SIG-M5 (cell line): ENCODE results near the gene KCNIP1.
"Not testable (repeated sequence)": the region's sequence is repeated elsewhere in the genome, so short reads cannot be mapped to it uniquely, and the experiment has no call there.

Experiments used
- DNase-seq: peaks from one replicate; lab custom pipeline; 2025; lab: John Stamatoyannopoulos, UW

KCNIP1 gene

DNA sequence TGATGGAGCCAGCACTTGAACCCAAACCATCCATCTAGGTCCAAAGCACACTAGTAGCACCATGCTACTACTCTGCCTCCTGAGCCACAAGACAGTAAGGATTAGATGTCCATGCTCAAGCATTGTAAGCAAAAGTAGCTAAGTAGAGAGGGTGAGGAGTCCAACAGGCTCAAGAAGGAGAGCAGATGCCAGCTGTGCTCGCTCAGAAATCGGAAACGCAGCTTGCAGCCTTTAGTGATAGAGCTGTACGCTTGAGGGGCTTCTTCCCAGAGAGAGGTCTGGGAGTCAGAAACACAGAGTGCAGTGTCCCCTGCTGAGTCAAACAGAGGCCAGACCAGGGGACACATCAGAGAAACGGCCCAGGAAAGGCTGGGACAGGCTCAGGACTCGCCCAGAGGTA is 247.0 kb downstream of the KCNIP1 start:
- no peak for DNase-seq

DNA sequence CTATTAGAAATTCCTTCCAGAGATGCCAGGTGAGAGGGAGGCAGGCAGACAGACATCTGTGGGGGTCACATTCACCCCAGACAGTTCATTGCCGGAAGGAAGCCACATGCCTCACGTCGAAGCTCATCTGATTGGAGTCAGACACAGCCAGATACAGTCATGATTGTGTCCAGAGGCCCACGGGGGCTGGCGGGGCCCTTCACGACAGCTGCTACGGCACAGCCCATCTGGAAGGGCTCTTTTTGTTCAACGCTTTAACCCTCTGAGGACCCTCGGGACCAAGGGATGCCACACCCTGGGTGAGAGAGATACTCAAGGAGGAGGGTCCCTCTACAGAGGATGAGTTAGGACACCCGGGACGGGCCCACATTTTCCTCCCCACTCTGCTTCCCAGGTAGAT is 247.8 kb downstream of the KCNIP1 start:
- no peak for DNase-seq

DNA sequence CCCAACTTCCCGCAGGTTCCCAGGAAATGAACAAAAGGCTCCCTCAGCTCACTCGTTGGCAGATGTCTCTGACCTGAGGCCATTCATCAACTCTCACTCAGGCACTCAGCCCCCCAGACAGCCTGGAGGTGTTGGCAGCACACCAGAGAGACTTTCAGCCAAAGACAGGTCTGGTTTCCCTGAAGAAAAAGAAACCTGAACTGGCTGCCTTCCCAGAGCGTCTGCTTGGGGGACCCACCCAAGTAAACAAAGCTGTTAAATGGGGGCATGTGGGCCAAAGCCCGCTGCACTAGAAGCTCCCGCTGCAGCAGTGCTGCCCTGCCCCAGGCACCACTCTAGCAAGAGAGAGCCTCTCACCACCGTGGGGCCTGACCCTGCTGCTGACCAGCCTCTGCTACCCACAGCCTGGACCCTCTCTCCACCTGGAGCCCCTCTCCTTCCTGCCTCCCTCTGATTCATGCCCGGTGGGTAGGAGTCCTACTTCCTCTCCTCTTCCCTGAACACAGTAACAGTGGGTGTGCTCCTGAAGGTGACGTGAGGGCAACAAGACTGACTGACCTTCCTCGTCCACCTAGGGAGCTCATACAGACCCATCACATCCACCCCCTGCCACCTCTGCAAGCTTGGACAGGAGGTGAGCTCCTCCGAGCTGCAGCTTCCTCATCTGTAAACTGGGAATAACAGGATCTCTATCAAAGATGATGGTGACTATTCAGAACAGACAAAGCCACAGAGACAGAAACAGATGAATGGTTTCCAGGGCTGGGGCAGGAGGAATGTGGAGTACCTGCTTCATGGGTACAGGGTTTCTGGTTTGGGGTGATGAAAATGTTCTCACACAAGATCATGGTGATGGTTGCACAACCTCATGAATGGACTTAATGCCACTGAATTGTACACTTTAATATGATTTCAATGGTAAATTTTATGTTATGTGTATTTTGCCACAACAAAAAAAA is 248.7 kb downstream of the KCNIP1 start:
- DNase-seq: no peak

DNA sequence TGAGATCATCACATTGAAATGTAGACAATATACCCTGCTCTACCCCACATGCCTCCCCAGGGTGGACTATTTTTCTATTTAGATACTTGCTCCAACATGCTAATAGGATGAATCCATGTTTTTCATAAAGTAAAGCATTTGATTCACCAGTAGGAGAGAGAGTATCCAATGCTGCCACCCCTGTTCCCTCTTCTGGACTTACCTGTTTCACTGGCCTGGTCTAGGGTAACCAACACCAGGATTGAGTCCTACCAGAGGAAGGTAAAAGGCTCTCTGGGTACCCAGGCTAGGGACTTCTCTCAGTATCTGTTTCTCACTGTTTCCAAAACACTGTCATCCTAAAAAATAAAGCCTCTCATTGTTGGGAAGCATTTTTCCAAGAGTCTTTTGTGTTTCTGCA is 249.5 kb downstream of the KCNIP1 start:
- no peak for DNase-seq

DNA sequence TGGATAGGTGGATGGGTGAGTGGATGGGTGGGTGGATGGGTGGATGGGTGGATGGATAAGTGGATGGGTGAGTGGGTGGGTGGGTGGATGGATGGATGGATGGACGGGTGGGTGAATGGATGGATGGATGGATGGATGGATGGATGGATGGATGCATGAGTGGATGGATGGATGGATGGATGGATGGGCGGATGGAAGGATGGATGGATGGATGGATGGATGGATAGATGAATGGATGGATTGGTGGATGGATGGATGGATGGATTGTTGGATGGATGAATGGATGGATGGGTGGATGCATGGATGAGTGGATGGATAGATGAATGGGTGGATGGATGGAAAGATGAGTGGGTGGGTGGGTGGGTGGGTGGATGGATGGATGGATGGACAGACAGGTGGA is 250.7 kb downstream of the KCNIP1 start:
- not testable (repeated sequence) for DNase-seq

DNA sequence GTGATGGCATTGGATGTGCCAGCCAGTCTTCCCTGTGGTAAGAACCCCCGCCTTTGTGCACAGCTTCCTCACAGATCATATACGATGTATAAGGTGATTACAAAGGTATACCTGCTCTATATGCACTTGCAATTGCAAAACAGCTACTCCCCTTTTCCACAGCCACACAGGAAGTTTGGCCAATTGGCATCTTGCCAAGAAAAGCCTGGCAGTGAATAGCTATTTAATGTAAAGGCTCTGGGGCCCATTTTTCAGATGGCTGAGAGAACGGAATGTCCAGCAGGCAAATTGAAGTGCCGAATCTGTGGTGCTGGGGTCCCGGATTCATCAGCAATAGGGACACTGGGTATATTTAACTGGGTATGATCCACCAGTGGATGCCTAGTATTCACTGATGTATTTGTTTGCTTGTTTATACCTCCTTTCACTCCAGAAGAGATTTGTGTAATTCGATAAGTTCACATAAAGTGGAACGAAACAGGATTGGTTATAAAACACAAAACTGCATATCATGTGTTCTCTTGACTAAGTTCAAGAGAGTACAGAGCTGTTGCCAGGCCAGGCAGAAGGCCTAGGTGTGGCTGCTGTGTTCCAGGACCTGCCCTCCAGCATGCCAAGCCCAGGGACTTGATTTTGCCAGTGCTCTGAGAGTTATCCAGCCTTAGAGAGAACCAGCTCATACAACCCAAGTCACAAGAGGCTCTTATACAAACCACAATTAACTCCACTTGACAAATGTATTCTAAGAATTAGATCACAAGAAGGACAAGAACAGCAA is 252.0 kb downstream of the KCNIP1 start:
- DNase-seq: no peak

DNA sequence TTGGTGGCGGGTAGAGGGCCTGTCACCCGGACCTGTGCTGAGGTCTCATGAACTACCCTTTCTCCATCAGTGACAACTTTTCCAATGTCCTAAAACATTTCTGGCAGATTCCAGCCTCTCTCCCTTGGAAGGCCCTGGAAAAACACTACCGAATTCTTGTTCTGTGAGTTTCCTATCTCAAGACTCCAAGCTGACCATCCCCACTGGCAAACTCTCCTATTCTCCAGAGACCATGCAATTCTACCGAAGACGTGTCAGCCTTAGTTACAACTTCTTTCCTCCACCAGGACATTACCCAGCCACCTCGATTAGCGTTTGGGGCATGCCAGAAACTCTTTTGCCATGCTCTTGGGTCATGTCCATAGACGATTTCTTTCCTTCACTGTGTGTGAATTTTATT is 252.9 kb downstream of the KCNIP1 start:
- DNase-seq: no peak

DNA sequence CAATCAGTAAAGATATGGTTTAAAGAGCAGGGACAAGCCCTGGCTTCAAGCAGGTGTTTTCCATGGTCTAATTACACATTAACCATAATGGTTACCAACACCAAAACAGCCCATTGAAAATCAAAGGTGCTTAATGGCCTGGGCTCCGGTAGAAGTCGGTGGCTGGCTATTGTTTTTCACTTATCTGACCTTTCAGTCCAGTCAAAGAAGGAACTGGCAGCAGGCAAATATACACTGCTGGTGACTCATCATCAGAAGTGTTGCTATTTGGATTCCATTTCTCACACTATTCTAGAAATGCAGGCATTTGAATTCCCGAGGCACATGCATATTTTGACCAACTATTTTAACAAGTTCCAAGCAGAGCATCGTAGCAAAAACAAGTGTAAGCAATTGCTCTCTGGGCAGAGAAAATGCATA is 253.4 kb downstream of the KCNIP1 start:
- DNase-seq: no peak

DNA sequence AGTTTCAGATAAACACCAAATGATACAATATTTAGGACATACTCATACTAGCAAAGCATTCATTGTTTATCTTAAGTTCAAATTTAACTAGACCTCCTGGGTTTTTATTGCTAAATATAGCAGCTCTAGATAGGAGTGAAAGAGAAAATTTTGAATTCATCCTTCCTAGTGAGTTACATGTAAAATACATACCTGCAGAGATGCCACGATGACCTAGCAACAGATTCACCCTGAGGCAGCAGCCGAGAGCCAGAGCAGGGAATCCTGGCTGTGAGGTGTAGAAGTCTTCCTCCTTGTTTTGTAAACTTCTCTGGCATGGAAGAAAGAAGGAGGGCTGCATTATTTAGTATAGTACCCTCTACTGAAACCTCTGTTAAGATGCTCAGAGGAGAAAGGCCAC is 253.8 kb downstream of the KCNIP1 start:
- no peak for DNase-seq

DNA sequence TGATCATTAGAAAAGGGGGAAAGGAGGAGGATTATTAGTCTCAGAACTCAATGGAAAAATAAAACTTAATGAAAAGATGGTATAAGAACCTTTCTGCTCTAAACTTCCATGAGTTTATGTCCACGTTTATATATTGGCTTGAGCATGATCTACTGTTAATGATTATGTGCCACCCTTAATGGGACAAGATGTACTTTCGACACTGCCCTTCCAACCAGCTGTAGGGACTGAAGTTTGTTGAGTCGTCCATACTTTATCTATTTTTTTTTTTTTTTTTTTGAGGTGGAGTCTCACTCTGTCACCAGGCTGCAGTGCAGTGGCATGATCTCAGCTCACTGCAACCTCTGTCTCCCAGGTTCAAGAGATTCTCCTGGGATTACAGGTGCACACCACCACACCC is 254.7 kb downstream of the KCNIP1 start:
- no peak for DNase-seq

DNA sequence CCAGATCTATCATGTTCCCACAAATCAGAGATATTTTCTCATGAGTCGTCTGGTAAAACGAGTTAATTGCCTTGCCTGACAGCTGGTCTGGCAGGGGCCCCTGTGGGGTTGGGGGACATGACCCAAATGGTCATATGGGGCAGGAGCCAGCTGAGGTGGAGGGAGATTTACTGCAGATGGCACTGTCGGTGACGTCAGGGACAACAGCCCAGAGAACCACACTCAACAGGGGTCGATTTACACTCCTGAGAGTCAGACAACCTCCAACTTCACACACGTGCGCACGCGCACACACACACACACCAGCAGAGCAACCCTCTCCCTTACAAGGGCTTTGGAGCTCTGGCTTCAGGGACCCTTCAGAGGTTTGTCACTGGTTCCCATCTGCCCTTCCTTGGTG is 256.3 kb downstream of the KCNIP1 start:
- DNase-seq: no peak

DNA sequence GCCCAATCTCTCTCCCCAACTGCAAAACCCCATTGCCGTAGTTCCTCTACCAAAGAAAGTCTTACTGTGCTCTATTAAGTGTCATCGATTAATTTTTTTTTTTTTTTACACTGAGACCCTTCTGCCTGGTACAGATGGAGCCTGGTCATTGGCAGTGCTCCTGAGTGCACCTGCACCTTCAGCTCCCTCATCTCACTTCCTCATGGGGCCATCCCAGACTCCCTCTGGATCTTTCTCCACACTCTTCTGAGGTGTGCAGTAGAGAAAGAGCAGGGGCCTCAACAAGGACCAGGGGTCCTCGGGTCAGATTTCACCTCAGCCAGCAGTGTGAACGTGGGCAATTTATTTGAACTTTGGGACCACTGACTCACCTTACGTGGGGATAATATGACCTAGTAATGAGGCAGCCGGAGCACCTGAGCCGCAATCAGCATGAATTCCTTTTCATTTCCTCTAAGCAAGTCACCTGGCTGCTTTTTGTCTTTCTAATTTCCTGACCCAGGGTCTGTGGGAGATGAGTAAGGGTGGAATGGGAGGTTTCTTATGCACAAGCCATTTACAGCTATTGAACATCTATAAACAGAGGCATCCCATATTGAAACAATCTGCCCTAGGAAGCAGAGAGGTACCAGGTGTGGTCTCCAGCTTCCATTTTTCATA is 257.4 kb downstream of the KCNIP1 start:
- DNase-seq: no peak

DNA sequence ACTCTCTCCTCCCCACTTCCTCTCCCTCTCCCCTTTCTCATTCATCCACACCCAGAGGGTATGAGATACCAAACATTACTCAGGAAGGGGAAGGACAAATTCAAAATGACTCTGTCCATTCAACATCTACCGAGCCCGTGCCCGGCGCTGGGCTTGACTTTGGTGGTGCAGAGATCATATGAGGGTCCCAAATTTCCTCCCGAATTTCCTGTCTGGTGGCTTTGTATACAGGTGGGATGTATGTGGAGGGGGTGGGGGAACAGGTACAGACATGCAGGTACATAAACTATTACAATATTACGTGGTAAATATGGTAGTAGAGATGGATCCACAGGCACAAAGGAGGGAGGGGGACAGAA is 257.9 kb downstream of the KCNIP1 start:
- DNase-seq: no peak

DNA sequence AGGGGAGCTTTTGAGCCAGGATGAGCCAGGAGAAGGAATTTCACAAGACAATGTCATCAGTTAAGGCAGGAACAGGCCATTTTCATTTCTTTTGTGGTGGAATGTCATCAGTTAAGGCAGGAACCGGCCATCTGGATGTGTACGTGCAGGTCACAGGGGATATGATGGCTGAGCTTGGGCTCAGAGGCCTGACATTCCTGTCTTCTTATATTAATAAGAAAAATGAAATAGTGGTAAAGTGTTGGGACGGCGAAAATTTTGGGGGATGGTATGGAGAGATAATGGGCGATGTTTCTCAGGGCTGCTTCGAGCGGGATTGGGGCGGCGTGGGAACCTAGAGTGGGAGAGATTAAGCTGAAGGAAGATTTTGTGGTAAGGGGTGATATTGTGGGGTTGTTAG is 258.5 kb downstream of the KCNIP1 start:
- not testable (repeated sequence) for DNase-seq

DNA sequence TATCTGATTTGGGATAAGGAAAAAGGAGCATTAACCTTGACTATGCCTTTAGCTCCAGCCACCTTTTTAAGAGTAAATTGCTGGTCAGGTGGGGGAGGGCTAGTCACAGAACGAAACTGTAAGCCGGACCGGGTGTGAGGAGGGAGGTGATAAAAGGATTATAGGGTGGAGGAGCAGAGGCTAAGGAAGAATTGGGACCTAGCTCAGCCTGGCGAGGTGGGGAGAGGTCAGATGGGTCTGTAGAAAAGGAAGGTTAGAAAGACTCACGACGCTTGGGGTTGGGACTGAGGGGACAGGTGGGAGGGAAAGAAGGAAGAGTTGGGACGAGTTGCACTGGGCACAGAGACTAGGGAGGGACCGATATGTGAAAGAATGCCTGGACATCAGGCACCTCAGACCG is 262.0 kb downstream of the KCNIP1 start:
- not testable (repeated sequence) for DNase-seq

DNA sequence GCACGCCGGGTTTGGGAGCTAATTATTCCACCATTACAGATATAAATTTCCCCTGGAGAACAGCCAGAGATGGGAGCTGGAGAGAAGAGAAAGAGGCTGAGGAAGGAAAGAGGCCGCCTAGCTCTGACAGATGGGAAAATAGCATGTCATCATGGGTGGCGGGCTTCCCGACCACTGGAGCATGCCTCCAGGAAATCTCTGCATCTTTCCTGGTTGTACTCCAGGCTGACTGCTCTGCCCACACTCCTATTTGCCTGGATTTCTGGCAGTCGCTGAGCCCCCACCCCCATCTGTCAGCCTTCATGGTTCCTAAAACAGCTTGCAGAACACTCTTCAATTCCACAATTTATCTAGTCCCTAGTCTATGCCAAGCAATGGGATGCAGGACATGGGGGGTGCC is 265.4 kb downstream of the KCNIP1 start:
- DNase-seq: no peak

DNA sequence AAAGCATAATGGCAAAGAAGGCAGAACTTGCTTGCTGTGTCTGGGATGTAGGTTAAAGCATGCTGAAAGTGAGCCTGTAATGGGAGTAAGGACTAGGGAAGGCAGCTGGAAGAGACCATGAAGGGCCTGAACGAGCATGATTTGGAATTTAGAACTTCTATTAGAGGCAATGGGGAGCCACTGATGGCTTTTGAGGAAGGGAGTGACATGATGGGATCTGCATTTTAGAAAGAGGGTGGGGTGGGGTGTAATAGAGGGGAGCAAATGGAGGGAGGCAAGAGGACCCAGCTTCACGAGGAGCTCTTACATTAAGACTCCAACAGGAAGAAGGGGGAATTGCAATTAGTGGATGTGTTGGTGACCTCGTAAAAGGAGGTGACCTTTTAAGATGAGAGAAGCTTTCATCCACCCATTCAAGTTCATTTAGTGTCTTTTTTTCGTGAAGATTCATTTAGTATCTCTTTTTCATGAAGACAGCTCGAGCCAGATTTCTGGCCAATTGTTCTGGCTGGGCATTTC is 266.1 kb downstream of the KCNIP1 start:
- no peak for DNase-seq

DNA sequence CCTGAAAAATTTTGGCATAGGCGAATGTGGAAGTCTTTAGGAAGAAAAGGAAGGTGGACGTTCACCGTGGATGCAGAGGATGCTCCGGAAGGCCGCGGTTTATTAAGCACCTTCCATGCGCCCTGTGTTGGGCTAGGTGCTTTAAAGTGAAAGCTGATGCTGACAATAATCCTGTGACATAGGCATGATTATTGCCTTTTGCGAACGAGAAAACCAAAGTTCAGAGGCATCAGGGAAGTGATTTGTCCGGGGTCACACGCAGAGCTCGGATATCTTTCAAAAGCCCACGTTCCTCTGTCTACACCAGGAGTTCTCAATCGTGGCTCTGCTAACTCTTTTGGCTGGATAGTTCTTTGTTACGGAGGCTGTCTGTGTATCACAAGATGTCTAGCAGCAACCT is 267.7 kb downstream of the KCNIP1 start:
- DNase-seq: no peak

DNA sequence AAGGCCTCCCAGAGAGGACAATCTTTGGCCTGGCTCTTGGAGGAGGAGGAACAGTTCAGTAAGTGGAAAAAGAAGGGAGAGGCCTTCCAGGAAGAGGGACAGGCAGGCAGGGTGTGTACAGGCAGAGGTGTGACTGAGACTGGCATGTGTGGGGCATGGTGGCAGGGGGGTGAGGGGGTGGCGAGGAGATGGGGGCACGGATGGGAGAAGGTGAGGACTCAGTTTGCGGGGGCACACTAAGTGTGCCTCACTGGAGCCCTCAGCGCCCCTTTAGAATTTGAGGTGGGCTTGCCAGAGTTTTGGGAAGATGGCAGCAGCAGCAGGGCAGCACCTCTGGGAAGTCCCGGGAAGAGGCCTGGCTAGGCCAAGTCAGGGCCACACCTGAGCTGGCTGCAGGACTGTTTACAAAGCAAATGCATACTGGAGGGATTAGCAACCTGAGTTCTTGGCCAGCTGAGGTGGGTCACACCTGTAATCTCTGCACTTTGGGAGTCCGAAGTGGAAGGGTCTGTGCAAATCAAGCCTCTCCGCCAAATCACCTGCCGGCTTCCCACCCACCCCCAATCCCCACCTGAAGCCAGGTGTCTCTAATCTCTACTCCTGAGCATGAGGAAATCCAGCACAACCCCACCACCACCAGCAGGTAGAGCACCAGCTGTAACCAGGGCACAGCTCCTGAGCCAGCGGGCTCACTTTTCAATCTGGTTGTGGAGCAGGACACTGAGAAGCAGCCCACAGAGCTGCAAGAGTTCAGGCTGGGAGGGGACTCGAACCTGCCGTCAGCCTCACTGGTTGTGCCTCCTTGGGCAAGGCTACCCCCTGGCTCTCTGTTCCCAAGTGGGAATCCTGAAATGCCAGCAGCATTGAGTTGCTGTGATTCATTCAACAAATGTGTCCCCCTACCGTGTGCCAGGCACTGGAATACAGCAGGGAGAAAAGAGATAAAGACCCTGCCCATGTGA is 269.5 kb downstream of the KCNIP1 start:
- no peak for DNase-seq

DNA sequence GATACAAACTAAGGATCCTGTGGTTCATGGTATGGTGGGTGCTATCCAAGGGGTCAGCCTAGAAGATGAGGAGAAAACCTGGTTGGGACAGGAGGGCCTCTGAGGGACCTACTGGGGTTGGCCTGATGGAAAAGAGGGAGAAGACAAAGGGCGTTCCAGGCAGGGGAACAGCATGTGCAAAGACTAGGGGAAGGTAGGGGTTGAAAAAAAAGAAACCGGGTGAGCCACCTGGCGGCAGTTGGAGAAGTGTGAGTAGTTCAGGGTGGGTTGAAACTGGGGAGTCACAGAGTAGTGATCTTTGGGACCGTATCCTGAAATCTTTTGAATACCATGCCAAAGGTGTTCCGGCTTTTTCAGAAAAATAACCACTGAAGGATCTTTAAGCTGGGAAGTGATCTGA is 271.0 kb downstream of the KCNIP1 start:
- no peak for DNase-seq

DNA sequence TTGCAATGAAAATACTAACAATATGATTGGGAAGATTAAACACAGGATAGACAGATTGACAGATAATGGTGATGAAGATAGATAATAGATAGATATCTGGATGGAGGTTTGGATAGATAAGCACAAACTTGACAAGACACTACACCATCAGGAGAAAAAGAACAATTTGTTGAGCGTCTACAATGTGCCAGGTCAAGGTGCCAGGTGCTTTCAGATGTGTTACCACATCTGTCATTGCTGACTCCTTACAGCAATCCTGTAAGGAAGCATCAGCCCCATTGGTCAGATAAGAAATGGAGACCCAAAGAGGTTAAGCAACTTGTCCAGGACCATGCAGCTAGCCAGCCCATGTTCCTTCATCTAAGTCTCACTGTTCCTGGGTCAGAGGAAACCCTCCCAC is 278.1 kb downstream of the KCNIP1 start:
- no peak for DNase-seq
